K562 (cell line): Measurements from ENCODE around the gene PLCB1. TPM values are rescaled to one million over a fixed set of nuclear protein-coding genes. Genes with fewer than 3 reads are reported as not detected.

Experiments
- ATAC-seq: fragments of 200-7000 bp; cut with Tn5 transposase; 3 replicates; pipeline ENCODE4 v1.9.1; 2020; ENCODE audit warnings: moderate library complexity
- BruUV-seq: library from RNA; stranded (reverse); fragments of 400-500 nt; replicated peaks from 2 replicates; lab custom pipeline; 2021; lab: Mats Ljungman, UMichigan
- CTCF ChIA-PET: fragments of 300-600 bp; formaldehyde crosslinking; extraction: SDS; loops from one replicate; lab custom pipeline; 2021; ENCODE audit warnings: low intra/inter-chr PET ratio; lab: Yijun Ruan, JAX
- POLR2A ChIA-PET: fragments of 300-600, 350-650 bp; sonication (Branson Sonifier 250); formaldehyde crosslinking; extraction: SDS; loops from one replicate; lab custom pipeline; 2021; ENCODE audit warnings: antibody characterized with exemption, inconsistent platforms; lab: Yijun Ruan, JAX
- DNase-seq, 4 experiments: peaks; one replicate each; pipeline versions ENCODE4 v3.0.0 to v3.0.0-alpha.2; 2011 to 2018; ENCODE audit warnings: low spot score in 3 of 4, mixed read lengths in 3 of 4; ENCODE audit errors: extremely low read depth in 1 of 4
- FAIRE-seq: peaks from 2 replicates; lab custom pipeline; 2011; peaks lifted over from hg19 to GRCh38; lab: Jason Lieb, UNC
- H2AFZ ChIP-seq: 2 replicates; pipeline ENCODE4 v1.6.0; 2011; ENCODE audit warnings: low read depth, low read length, control low read depth, inconsistent platforms
- H3K27ac ChIP-seq: fragments of 200-600 bp; 3 replicates; pipeline ENCODE4 v1.8.0; 2011; ENCODE audit warnings: low read depth, mild to moderate bottlenecking, control low read depth, inconsistent platforms, low read length, moderate library complexity, mixed read lengths; ENCODE audit errors: extremely low read depth
- H3K27me3 ChIP-seq, 2 experiments: fragments of 300-600 bp in 1 of 2; 2 replicates in 1 of 2; 3 replicates in 1 of 2; pipeline versions ENCODE4 v1.6.0 to v1.8.0; 2011; ENCODE audit warnings: inconsistent platforms in 2 of 2, low read length in 2 of 2, mild to moderate bottlenecking in 1 of 2, mixed read lengths in 1 of 2, moderate library complexity in 1 of 2; ENCODE audit not compliant: control insufficient read depth in 2 of 2, insufficient read depth in 2 of 2
- H3K36me3 ChIP-seq: fragments of 300-600 bp; 3 replicates; pipeline ENCODE4 v1.8.0; 2011; ENCODE audit warnings: mild to moderate bottlenecking, low read length, inconsistent platforms; ENCODE audit not compliant: control insufficient read depth, insufficient read depth
- H3K4me1 ChIP-seq, 2 experiments: fragments of 200-600 bp in 1 of 2; replicated peaks in 1 of 2; 2 replicates in 1 of 2; 3 replicates in 1 of 2; pipeline versions ENCODE4 v1.5.1 to v1.8.0; 2011; ENCODE audit warnings: inconsistent platforms in 2 of 2, low read length in 2 of 2, mild to moderate bottlenecking in 1 of 2, mixed read lengths in 1 of 2, moderate library complexity in 1 of 2; ENCODE audit not compliant: control insufficient read depth in 2 of 2, insufficient read depth in 2 of 2
- H3K4me2 ChIP-seq: 2 replicates; pipeline ENCODE4 v1.6.1; 2011; ENCODE audit warnings: low read length, control low read depth, inconsistent platforms, mixed read lengths; ENCODE audit not compliant: insufficient read depth
- H3K4me3 ChIP-seq: fragments of 200-600 bp; sonication (generic), shearing (Covaris generic); 2 replicates; pipeline ENCODE4 v1.5.1; 2016; ENCODE audit warnings: control low read depth, inconsistent platforms
- H3K79me2 ChIP-seq: fragments of 200-600 bp; 3 replicates; pipeline ENCODE4 v1.8.0; 2011; ENCODE audit warnings: low read length, inconsistent platforms; ENCODE audit not compliant: control insufficient read depth, insufficient read depth
- H3K9ac ChIP-seq, 2 experiments: 2 replicates each; pipeline versions ENCODE4 v1.6.0 to v1.6.1; 2011; ENCODE audit warnings: low read depth in 2 of 2, low read length in 2 of 2, control low read depth in 1 of 2, inconsistent platforms in 1 of 2, mild to moderate bottlenecking in 1 of 2, mixed read lengths in 1 of 2; ENCODE audit not compliant: insufficient read depth in 1 of 2
- H3K9me1 ChIP-seq: one replicate; pipeline ENCODE4 v1.6.0; 2011; ENCODE audit warnings: inconsistent platforms, mild to moderate bottlenecking, low read length, moderate library complexity; ENCODE audit not compliant: control insufficient read depth, insufficient read depth
- H3K9me3 ChIP-seq: replicated peaks from 2 replicates; pipeline ENCODE4 v1.5.1; 2011; ENCODE audit warnings: low read depth, low read length, inconsistent platforms; ENCODE audit not compliant: control insufficient read depth, insufficient read depth
- H4K20me1 ChIP-seq: replicated peaks from 2 replicates; pipeline ENCODE4 v1.6.1; 2011; ENCODE audit warnings: low read length, inconsistent platforms, mixed read lengths; ENCODE audit not compliant: control insufficient read depth, insufficient read depth
- HINFP ChIP-seq: fragments of 450-650 bp; conservative IDR thresholded peaks from 2 replicates; pipeline ENCODE4 v1.6.1; 2016; ENCODE audit warnings: missing genetic modification characterization, low read depth, mild to moderate bottlenecking, control low read depth, missing compliant biosample characterization
- HNRNPK ChIP-seq: fragments of 200-400 bp; formaldehyde crosslinking; IDR thresholded peaks from one replicate; pipeline ENCODE4 v1.6.1; 2018; ENCODE audit warnings: mild to moderate bottlenecking, low read depth, low read length; ENCODE audit not compliant: poor library complexity, severe bottlenecking
- NR0B1 ChIP-seq: fragments of 450-650 bp; IDR thresholded peaks from one replicate; pipeline ENCODE4 v1.6.1; 2018; ENCODE audit warnings: mild to moderate bottlenecking, moderate library complexity; ENCODE audit not compliant: partially characterized antibody
- PRMT5 ChIP-seq: sonication (generic); formaldehyde crosslinking; IDR thresholded peaks from 2 replicates; pipeline ENCODE4 v1.5.0; 2020; ENCODE audit warnings: missing genetic modification reagents
- SAP30 ChIP-seq: fragments of 200-600 bp; sonication (generic); IDR thresholded peaks from 2 replicates; pipeline ENCODE4 v1.6.1; 2012; ENCODE audit warnings: borderline replicate concordance, low read depth, mild to moderate bottlenecking, moderate library complexity, low read length, control low read depth, inconsistent platforms; ENCODE audit not compliant: insufficient read depth, poor library complexity, severe bottlenecking
- ZBTB1 ChIP-seq: sonication (generic); formaldehyde crosslinking; IDR thresholded peaks from 2 replicates; pipeline ENCODE4 v1.8.1; 2023; ENCODE audit warnings: missing genetic modification reagents, low read depth, mild to moderate bottlenecking, borderline replicate concordance
- ZNF146 ChIP-seq: IDR thresholded peaks from one replicate; pipeline ENCODE4 v1.6.1; 2018; ENCODE audit warnings: missing compliant biosample characterization; ENCODE audit not compliant: unreplicated experiment
- whole genome bisulfite sequencing: fragments of 100-300 bp; shearing (Covaris generic); methylation state at CpG from one replicate; pipeline ENCODE4 v1.1.6; 2016; ENCODE audit warnings: low coverage, mixed read lengths; ENCODE audit not compliant: insufficient coverage; ENCODE audit errors: missing lambda C conversion rate; 5-methylcytosine and 5-hydroxymethylcytosine counted together
- in situ Hi-C: fragments of 300-500 bp; cut with MboI; formaldehyde crosslinking; loops from 4 replicates; pipeline ENCODE4 v1.15.0; 2018; ENCODE audit warnings: inconsistent platforms, mixed read lengths
- intact Hi-C: fragments of 100-400 bp; cut with micrococcal nuclease; formaldehyde crosslinking; loops from 2 replicates; pipeline ENCODE4 v1.14.2; 2022
- polyA plus RNA-seq, 8 experiments: library from polyadenylated mRNA; depleted of rRNA in 4 of 8; stranded (reverse) in 5 of 8; unstranded in 3 of 8; fragments of >200 nt; fragmentation: Nextera tagmentation in 2 of 8; fragmentation: Illumina TruSeq in 1 of 8; extraction: Ambion mirVana in 2 of 8; extraction: Trizol in 1 of 8; gene quantifications; 2 replicates each; pipeline versions ENCODE4 v1.2.1 to v1.2.3, GENCODE V29; 2011 to 2014; ENCODE audit warnings: inconsistent platforms in 1 of 8, missing spikeins in 1 of 8
- total RNA-seq, 7 experiments: library from RNA; depleted of rRNA in 6 of 7; stranded (reverse); fragments of >200 nt in 6 of 7; fragmentation: Illumina TruSeq in 2 of 7; extraction: Trizol in 2 of 7; gene quantifications; 2 replicates each; pipeline versions ENCODE4 v1.2.1 to v1.2.3, GENCODE V29; 2011 to 2021; ENCODE audit warnings: low replicate concordance in 1 of 7
- TF ChIP-seq, protein P1 (sequence below): fragments of 250-450 bp; sonication (Bioruptor Pico); IDR thresholded peaks from 2 replicates; pipeline ENCODE4 v1.5.0; 2020; ENCODE audit warnings: mild to moderate bottlenecking, borderline replicate concordance
- TF ChIP-seq, protein P2 (sequence below): sonication (generic); formaldehyde crosslinking; IDR thresholded peaks from 2 replicates; pipeline ENCODE4 v1.8.1; 2022; ENCODE audit warnings: missing genetic modification reagents

The PLCB1 gene
- total and polyA plus RNA-seq, 9 of the 15 experiments (the other 6 are each of a cell fraction or from before 2014, with no cell fraction given): 0.34 to 3.1 (median 1.3) TPM

DNA sequence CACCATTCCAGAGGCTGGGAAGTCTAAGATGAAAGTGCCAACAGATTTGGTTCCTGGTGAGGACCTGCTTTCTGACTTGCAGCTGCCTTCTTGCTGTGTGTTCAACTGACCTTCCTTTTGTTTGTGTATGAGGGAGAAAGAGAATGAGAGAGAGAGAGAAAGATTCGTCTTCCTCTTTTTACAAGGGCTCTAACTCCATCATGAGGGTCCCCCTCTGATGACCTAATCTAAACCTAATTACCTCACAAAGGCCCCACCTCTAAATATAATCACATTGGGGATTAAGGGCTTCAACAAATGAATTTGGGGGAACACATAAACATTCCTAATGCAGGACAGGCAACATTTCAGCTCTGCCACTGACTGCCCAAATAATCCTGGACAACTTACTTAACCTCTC is 130.7 kb downstream of the PLCB1 start:
- WGBS: 0% methylated on average over 1 of the region's 1 CpG
- H3K36me3 ChIP-seq: no peaks in the 10 kb centered on the region
- TF ChIP-seq PRMT5 (CRISPR knock-in tag): no peak
- TF ChIP-seq, protein P1, sequence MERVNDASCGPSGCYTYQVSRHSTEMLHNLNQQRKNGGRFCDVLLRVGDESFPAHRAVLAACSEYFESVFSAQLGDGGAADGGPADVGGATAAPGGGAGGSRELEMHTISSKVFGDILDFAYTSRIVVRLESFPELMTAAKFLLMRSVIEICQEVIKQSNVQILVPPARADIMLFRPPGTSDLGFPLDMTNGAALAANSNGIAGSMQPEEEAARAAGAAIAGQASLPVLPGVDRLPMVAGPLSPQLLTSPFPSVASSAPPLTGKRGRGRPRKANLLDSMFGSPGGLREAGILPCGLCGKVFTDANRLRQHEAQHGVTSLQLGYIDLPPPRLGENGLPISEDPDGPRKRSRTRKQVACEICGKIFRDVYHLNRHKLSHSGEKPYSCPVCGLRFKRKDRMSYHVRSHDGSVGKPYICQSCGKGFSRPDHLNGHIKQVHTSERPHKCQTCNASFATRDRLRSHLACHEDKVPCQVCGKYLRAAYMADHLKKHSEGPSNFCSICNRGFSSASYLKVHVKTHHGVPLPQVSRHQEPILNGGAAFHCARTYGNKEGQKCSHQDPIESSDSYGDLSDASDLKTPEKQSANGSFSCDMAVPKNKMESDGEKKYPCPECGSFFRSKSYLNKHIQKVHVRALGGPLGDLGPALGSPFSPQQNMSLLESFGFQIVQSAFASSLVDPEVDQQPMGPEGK (CRISPR knock-in tag): no peak
- TF ChIP-seq HNRNPK: no peak
- no peak for TF ChIP-seq ZBTB1 (CRISPR knock-in tag)
- no peak overlapping the region for H2AFZ ChIP-seq
- no peaks in the 10 kb centered on the region for H4K20me1 ChIP-seq
- H3K4me2 ChIP-seq: no peak overlapping the region
- no peaks in the 10 kb centered on the region for H3K79me2 ChIP-seq
- H3K9ac ChIP-seq: no peak overlapping the region
- ChIA-PET POLR2A (no interaction called here), CTCF (no interaction called here)
- no peaks in the 10 kb centered on the region for H3K27me3 ChIP-seq
- ATAC-seq (no peak), DNase-seq (no peak), FAIRE-seq (no peak)
- no peaks in the 10 kb centered on the region for H3K9me3 ChIP-seq
- H3K27ac ChIP-seq: no peak overlapping the region
- no peaks in the 10 kb centered on the region for H3K4me1 ChIP-seq
- H3K9me1 ChIP-seq: no peaks in the 10 kb centered on the region
- no TSS peak for BruUV-seq
- intact Hi-C loops (no loop called here), in situ Hi-C loops (no loop called here)
- no peak overlapping the region for H3K4me3 ChIP-seq

GRCh38 chr20:8265588-8265987 is 133.5 kb downstream of the PLCB1 start:
- Histone ChIP-seq H3K4me2 (no peak overlapping the region), H3K9me3 (no peaks in the 10 kb centered on the region), H3K27me3 (no peaks in the 10 kb centered on the region), H3K4me1 (no peaks in the 10 kb centered on the region), H2AFZ (no peak overlapping the region), H3K9me1 (no peaks in the 10 kb centered on the region), H3K79me2 (no peaks in the 10 kb centered on the region), H3K36me3 (no peaks in the 10 kb centered on the region), H3K9ac (no peak overlapping the region), H3K4me3 (no peak overlapping the region), H3K27ac (no peak overlapping the region), H4K20me1 (no peaks in the 10 kb centered on the region)
- BruUV-seq: no TSS peak
- ChIA-PET POLR2A (no interaction called here), CTCF (no interaction called here)
- ATAC-seq (no peak), DNase-seq (no peak), FAIRE-seq (no peak)
- intact Hi-C loops (no loop called here), in situ Hi-C loops (no loop called here)
- TF ChIP-seq ZNF146 (CRISPR knock-in tag) (no peak), HINFP (tag) (no peak), NR0B1 (no peak), SAP30 (no peak)
- TF ChIP-seq, protein P2, sequence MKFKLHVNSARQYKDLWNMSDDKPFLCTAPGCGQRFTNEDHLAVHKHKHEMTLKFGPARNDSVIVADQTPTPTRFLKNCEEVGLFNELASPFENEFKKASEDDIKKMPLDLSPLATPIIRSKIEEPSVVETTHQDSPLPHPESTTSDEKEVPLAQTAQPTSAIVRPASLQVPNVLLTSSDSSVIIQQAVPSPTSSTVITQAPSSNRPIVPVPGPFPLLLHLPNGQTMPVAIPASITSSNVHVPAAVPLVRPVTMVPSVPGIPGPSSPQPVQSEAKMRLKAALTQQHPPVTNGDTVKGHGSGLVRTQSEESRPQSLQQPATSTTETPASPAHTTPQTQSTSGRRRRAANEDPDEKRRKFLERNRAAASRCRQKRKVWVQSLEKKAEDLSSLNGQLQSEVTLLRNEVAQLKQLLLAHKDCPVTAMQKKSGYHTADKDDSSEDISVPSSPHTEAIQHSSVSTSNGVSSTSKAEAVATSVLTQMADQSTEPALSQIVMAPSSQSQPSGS (CRISPR knock-in tag): no peak
